ENCODE measurements around the gene BMAL2.

GRCh38 chr12:27332407-27332713, 276 bp upstream of the BMAL2 start:
- TF ChIP-seq CTCF (IDR thresholded peaks at IDR 0.05) (no peak), POLR2A (IDR thresholded peaks at IDR 0.05) (no peak)

Measured in esophagus squamous epithelium (tissue), 4 donors.